Stimulated activated CD4-positive, alpha-beta T cell treated with anti-CD3 and anti-CD28 coated beads, Interleukin-4, amount 100 ng/mL, for 1 hour (primary cell): Measurements from ENCODE around the gene CDH23.

ENCODE experiments used
- DNase-seq: peaks from one replicate; pipeline ENCODE4 v3.0.0-alpha.2; 2020

CDH23 gene

DNA sequence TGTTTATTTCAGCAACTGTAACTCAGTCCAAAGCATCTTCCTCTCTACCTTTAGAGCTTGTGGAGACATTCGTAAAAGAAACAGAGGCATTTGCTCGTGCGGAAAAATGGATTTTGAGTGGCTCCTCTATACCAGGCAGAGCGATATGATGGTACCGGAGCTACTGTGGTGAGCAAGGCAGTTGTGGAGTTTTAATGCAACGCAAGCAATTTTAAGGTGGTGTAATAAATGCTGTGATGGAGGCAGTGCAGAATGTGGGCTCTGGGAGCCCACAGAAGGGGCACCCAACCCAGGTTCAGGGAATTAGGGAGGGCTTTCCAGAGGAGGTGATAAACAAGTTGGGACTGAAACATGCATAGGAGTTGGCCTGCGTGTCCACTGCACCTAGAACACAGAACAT is 149.5 kb downstream of the CDH23 start:
- no peak for DNase-seq

DNA sequence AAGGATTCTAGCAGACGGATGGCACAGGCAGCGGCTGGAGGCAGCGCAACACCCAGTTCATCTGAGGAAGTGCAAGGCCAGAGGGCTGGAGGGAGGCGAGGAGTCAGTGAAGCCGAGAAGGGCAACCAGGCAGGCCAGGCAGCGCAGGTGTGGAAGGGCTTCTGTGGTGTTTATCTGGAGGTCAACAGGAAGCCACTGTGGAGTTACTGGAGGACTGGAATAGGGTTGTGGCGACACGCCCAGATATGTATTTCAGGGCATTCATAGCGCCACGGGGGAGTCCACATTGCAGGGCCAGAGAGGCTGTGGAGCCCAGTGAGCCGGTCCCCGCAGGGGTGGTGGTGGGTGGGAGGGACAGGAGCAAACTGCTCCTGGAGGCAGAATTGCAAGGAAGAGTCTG is 150.6 kb downstream of the CDH23 start:
- DNase-seq, result no peak

DNA sequence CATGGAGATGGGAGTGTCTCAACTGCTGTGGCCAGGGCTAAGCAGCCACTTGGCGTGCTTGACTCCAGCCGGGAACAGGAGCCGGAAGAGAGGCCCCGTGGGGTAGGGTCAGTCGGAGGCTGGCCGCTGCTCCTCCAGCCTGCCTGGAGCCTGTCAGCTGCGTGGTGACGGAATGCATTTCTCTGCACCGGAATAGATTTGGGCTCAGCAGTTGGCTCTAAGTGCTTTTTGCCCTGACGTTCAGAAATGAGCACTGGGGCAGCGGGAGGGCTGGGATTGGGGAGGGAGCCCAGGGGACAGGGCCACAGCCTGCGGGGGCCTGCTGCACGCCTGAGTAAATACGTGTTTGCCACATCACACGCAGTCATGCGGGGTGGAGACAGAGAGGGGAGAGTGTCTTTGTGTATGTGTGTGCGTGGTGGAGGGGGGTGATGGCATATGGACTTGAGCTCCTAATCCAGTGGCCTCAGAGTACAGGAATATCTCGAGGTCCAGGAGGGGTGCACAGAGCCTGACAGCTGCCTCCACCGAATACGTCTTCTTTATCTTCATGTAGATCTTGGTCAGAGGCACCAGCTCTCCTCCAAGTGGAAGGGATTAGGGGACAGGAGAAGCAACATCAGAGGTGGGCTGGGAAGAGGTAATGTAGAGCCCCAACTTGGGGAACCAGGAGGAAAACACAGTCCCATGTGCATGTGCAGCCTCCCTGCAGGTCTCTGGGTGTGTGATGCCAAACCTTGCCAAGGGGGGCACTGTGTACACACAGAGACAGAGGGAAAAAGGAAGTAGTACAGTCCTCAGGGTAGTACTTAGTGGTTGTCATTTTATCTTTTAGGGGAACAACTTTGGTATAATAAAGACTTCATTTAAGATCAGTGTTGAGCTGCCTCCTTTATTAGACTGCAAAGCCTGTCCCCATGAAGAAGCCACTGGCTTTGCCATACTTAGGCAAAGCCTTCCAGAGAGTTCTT is 151.4 kb downstream of the CDH23 start:
- DNase-seq, result no peak

DNA sequence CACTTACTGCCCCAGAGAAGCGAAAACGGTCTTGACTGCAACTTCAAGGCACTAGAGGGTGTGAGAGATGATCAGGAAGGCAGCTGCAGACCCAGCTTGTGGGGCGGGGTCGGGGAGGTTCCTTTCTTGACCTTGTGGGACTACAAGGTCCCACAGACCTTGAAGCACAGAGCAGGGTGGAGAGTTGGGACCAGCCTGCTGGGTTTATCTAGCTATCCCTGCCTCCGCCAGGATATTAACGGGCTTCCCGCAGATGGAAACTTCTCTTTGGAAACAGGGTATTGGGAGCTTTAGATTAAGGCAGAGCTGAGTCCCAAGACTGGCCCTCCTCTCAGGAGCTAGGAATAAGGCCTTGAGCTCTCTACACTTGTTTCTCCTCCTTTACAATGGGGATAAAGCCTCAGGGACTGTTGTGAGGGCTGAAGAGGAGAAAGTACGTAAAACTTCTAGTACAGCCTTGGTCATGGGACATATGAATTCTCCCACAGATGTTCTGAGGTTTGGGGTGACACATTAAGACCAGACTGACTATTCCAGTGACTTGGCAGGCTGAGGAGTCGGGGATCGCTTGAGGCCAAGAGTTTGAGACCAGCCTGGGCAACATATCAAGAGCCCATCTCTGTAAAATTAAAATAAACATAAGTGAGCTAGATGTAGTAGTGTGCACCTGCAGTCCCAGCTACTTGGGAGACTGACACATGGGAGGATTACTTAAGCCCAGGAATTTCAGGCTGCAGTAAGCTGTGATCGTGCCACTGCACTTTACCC is 153.2 kb downstream of the CDH23 start:
- no peak for DNase-seq

DNA sequence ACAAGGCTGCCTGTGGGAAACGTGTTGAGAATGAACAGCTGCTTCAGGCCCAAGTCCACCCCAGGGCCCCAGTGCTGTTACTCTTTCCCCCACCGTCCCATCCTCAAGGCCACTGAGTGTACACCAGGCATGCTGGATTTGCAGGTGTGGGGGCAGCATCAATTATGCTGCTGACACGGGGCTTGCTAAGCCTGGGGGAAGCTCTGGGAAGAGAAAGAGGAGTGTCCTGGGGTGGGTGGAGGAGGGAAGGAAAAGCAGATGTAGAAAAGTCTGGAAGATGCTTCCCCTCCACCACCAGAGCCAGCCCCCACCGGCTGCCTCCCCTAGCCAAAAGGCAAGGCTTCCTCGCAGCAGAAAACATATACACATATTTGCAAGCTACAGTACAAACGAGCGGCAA is 153.9 kb downstream of the CDH23 start:
- DNase-seq, result no peak

DNA sequence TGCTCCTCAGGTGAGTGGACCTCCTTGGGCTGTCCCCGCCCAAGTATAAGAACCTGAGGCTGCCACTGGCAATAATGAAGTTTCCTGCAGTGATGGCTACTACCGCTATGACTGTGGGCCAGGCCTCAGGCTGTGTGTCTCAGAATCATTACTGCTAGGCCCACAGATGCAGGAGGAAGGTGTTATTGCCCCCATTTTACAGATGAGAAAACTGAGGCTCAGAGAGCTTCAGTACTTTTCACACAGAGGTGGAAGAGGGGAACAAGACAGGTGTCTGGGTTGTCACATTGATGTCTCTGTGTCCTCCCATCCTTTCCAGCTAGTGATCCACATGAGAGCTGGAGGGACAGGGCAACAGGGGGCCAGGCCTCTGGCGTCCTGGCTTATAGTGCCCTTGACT is 155.2 kb downstream of the CDH23 start:
- no peak for DNase-seq

DNA sequence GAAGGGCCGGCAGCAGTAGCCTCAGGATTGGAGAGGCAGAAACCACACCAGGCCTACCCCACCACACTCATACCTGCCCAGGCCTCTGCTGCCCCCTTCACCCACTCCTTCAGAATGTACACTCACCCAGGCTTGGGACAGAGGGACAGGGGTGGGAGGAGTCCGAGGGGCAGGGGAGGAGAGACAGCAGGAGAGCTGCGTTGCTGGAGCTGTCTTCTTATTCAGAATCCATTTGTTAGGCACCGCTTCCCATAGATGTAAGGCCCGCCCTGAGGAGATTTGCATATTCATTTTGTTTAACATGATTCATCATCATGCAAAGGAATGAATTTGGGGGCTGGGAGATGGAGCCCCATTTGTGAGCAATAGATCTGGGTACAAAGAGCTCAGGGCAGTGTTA is 156.7 kb downstream of the CDH23 start:
- no peak for DNase-seq

DNA sequence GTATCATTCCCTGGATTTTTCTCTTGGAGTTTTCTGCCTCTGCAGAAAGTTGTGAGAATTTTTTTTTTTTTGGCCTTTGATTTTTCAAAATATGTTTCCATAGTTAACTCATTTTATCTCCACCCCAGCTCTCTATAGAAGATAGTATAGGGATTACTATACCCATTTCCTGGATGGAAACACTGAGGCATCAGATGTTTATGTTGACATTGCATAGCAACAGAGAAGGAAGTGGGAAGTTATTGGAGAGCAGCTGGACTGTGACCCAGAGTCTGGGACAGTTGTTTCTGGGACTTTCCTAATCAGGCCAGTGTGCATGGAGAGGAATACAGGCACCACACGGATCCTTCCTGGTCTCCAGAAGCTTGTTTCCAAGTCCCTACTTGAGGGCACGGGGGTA is 158.0 kb downstream of the CDH23 start:
- no peak for DNase-seq

DNA sequence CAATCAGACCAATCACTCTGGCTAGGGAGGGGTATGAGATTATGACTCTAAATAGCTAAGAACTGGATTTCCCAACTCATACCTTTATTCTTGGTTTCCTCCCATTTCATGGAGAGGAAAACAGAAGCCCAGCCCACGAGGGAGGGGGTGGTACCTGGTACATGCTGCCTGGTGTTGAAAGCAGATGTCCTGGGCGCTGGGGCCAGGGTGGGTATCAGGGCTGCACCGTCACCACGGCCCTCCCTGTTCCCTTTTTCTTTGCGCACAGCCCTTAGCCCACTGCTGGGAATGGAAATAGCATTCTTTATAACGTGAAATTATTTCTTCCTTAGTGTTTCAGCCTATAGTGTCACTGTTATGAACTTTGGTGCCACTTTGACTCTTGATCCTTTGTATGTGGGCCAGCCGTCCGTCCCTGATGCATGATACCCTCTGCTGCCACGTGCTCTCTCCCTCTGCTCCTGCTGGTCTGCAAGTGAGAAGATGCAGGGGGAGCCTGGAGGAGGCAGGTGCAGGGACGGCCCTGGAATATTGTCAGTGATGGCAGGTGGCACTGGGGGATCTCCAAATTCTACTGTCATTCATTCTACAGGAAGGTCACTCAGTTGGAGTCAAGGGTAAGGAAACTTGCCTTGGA is 158.5 kb downstream of the CDH23 start:
- no peak for DNase-seq

DNA sequence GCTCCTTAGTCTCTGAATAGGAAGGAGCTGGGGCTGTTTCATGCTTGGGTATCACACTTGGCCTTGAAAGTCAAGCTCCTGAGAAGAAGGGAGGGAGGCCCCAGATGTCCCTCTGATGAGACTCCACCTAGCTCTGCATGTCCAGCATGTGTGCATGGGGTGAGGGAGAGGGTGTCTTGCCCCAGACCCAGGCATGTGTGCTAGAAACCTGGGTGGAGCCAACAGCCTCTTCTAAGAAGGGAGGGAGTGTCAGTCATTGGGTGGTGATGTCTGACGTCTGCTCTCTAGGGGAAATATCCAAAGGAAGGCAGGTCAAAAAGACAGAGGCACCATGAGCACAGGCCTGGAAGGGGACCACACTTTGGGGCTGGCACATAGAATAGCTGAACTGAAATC is 159.0 kb downstream of the CDH23 start:
- no peak for DNase-seq

DNA sequence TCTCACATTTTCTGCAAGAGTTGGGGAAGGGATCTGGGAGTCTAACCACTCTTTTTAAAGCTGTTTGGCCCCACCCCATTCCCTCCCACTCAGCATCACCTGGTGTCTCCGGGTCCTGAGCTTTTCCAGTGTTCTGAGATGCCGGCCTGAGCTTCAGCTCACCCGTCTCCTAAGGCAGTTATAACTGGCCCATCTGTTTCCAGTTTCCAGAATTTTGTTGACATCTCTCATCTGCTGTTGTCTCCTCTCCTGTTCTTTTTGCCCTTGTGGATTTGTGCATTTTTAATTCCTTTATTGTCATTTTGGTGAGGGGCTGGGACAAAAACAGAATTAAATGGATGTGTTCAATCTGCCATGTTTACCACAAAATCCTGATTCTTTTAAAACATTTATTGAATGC is 162.3 kb downstream of the CDH23 start:
- no peak for DNase-seq

DNA sequence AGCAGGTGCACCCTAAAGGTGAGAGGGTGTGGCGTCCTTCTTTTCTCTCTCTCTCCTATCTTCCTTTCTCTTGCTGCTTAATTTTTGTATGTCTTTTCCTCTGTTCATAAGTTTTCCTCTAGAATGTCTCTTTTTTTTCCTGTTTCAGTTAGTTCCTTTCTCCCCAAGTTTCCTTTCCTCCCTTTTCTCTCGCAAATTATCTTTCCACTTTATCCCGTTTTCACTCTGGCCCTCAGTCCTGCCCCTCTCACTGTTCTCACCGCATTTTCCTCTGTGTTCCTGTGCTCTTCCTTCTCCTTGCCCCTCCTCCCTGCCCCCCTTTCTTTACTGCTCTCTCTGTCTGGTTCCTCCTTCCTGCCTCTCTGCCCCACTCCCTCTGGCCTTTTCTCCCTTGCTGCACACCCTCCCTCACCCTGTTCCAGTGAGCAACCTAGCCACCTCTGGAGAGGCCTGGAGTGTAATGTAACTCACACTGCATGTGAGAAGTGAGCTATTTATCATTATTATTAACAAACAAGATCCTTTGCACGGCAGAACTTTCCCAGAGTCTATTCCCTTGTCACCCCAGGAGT is 164.4 kb downstream of the CDH23 start:
- DNase-seq, result no peak

DNA sequence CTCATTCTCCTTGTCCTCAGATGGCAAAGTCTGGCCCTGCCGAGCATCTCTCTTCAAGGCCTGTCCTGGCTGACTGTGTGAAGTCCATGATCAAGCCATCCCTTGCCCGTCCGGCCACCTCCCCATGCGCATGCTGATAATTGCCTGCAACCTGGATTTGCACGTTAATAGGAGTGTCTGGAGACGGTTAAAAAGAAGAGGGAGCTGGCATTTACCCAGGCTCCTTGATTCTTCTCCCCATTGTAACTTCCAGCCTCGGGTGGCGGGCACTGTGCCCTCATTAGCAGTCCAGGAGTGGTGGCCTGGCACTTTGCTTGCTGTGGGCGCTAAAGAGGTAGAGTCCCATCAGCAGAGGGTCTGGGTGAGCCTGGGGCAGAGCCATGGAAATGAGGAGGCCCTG is 165.5 kb downstream of the CDH23 start:
- no peak for DNase-seq

DNA sequence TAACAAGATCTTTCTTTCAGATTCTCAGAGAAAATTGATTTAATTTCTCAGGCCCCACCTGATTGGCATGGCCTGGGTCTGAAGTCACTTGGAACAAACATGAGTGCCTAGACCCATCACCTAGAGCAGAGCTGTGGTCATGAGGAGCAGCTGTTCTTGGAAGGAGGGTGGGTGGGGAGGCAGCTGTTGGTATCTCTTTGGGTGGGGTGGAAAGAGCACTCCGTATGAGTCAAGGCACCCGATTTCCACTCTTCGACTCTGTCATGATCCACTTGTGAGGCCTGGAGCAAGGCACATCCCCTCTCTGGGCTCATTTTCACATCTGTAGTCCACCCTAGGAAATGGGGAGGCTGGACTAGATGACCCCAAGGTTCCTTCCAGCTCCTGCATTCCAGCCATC is 166.2 kb downstream of the CDH23 start:
- no peak for DNase-seq

DNA sequence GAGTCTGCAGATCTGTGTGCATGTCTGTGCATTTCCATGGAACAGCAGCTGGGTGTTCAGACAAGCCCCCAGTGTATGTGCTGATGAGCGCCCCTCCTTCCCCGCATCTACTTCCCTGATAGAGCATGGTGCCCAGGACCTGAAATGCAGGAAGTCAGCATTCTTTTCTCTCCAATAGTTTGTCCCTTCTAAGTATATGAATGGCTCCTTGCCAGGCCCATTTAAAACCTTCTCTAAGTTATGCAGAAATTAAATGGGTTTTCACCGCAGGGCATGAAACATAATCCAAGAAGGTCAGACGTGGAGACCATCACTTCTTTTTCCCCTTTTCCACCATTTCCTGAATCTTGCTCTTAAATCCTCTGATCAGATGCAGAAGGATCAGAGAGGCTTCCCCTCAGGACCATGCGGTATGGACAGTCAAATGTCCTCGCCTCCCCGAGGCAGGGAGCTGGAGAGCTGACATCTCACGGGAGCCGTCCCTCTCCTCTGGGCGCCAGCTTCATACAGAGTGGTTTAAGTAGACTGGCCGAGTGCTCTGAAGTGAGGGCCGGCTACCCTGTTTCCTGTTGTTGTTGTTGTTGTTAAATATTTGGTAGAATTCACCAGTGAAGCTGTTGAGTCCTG is 167.6 kb downstream of the CDH23 start:
- DNase-seq, result no peak

DNA sequence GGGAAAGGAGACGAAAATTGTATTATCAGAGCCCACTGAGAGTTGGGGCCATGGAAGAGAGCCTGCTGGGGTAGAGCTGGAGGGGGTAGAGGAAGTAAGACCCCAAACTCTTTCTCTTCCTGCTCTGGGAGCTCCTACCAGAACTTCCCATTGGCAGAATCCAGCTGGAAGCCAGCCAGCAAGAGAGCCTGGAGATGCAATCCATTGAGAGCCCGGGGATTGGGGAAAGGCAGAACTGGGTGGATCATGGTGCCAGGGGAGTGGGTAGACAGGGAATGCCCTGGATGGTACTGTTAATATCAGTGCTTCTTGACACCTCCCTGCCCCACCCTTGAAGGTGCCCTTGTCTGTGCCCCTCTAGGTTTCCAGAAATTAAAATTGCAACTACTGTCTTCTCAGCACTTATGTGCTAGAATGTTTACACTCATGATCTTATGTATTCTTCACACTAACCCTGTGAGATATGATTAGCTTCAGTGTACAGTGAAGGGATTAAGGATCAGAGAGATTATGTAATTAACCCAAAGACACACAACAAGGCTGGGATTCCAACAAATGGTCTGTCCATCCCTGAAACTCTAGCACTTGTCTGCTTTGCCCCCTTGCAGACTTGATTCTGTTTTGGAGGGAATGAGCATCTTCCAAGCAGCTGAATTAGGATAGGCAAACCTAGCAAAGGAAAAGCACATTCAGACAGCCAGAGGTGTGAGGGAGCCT is 168.7 kb downstream of the CDH23 start:
- no peak for DNase-seq

DNA sequence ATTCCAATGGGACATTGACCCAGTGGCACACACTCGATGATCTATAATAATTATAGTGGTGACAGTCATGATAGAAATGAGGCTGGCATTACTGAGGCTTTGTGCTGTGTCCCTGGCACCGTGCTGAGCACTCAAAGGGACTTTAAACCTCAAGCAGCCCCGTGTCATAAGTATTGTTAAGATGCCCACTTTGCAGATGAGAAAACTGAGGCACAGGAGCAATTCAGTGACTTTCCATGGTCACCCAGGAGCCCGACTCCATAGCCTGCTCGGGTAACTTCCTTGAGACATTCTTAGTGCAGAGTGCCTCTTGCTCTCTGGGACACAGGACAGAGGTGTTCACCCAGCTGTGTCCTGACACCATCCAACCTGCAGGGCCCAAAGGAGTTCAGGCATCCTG is 170.3 kb downstream of the CDH23 start:
- DNase-seq, result no peak

DNA sequence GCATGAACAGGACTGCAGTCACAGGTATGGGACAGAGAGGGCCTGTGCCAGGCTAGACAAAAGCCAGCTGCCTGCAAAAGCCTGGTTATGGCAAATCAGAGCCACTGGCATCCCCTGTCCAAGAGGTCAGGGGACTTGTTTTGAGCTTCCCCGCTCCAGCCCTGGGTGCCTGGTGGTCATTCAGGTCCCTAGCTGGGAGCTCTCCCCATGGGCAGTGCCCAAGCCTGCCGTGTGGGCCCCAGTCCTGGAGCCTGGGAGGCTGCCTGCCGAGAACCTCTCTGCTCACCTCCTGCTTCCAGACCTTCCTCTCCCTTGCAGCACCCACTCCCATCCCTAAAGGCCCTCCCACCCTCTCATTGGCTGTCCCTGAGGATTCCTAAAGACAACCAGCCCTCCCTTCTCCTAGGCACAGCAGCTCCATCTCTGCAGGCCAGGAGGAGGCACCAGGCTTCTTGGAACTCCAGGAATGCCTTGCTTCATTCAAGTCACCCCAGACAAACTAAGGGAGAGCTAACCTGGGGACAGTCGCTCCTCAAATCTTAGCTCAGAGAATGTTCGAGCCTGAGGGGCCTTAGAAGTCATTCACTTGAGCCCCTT is 172.3 kb downstream of the CDH23 start:
- DNase-seq, result no peak

DNA sequence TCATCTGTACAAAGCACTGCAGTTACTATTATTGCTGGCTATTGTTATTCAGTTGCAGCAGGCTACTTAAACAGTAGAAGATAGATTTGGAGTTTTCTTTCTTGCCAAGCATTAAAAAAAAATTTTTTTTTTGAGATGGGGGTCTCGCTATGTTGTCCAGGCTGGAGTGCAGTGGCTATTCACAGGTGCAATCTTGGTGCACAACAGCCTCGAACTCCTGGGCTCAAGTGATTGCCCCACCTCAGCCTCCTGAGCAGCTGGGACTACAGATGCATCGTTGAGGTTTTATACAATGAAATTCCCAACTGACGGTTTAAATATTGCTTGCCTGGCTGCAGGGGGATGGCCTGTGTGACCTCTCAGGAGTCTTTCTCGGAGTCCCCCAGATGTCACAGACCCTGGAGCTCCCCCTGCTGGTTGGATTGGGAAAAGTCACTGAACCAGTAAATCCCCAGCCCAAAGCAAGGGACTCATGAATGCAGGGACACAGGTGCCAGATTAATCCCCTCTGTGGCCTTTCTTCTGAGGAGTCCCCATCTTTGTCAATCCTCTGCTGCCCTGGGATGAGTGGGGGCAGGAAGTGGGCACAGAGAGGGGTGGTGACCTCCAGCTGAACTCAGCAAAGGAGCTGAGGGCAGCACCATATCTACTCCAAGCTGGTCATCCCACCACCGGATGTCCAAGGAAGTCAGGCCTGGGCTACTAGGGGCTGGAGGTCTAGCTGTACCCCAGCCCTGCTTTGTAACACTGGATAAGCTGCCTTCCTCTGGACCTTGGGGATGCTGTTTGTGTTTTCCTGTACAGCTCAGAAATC is 173.3 kb downstream of the CDH23 start:
- peak; percentile 74 for DNase-seq

DNA sequence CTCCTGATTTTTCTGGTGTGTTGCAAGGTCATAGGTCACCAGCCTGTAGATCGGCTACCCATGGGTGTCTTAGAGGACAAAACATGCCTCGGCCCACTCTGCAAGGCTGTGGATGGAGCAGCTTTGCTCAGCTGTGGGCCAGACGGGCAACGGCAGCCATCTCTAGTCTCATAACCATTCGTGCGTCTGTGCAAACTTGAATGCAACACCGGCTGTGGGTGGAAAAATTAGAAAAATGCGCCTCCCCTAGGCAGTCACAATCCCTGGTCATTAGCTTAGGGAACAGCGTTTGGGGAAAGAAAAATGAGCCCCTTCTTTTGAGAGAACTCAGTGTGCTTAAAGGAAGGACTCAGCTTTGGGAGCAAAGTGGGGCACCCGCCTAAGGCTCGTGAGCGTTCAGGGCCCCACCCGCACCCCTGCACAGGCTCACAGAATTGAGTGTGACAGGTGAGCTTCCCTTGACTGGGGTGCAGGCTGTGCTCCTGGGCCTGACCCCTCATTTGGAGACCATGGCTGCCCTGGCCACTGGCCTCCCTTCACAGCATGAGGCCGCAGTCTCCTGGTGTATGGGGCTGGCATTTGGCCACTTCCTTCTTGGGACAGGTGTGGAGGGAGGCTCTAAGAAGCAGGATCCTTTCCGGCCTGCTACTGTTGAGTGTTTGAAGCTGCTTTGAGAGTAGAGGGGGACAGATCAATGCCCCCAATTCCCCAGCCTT is 174.9 kb downstream of the CDH23 start:
- no peak for DNase-seq
